HepG2 (cell line): ENCODE results near the gene HEY2. TPM values are rescaled to one million over a fixed set of nuclear protein-coding genes. Genes with fewer than 3 reads are reported as not detected.
A peak's percentile ranks its signal among the peaks of the same experiment; 100 is the strongest.

ENCODE experiments used
- CBFB ChIP-seq: sonication (generic); formaldehyde crosslinking; IDR thresholded peaks from 2 replicates; pipeline ENCODE4 v1.4.0; 2020; ENCODE audit warnings: missing genetic modification reagents
- CBX2 ChIP-seq, 2 experiments: fragments of 200-600 bp in 1 of 2; sonication (generic); formaldehyde crosslinking in 1 of 2; IDR thresholded peaks; 2 replicates each; pipeline versions ENCODE4 v1.7.0 to v1.8.1; 2018 to 2022; ENCODE audit warnings: low read depth in 2 of 2, low read length in 1 of 2, mild to moderate bottlenecking in 1 of 2, missing genetic modification reagents in 1 of 2
- CERS6 ChIP-seq: sonication (generic); formaldehyde crosslinking; IDR thresholded peaks from 2 replicates; pipeline ENCODE4 v1.5.0; 2020; ENCODE audit warnings: missing genetic modification reagents
- E2F5 ChIP-seq: sonication (generic); formaldehyde crosslinking; conservative IDR thresholded peaks from 2 replicates; pipeline ENCODE4 v1.4.0; 2020; ENCODE audit warnings: missing genetic modification reagents
- GABPA ChIP-seq, 2 experiments: IDR thresholded peaks; 2 replicates each; pipeline ENCODE4 v1.6.1; 2011 to 2016; ENCODE audit warnings: low read depth in 2 of 2, low read length in 1 of 2, missing biosample characterization in 1 of 2, missing genetic modification characterization in 1 of 2
- KAT8 ChIP-seq: IDR thresholded peaks from 2 replicates; pipeline ENCODE4 v1.6.1; 2016; ENCODE audit warnings: missing genetic modification reagents, missing compliant biosample characterization
- NCOA1 ChIP-seq: sonication (generic); formaldehyde crosslinking; IDR thresholded peaks from 2 replicates; pipeline ENCODE4 v1.9.0; 2021; ENCODE audit warnings: missing genetic modification reagents
- NFATC3 ChIP-seq: sonication (generic); formaldehyde crosslinking; IDR thresholded peaks from 2 replicates; pipeline ENCODE4 v1.5.1; 2020; ENCODE audit warnings: mild to moderate bottlenecking, missing genetic modification reagents
- ZNF280D ChIP-seq: sonication (generic); formaldehyde crosslinking; IDR thresholded peaks from 2 replicates; pipeline ENCODE4 v1.5.1; 2020; ENCODE audit warnings: mild to moderate bottlenecking, missing genetic modification reagents
- ZNF318 ChIP-seq: sonication (generic); formaldehyde crosslinking; IDR thresholded peaks from 2 replicates; pipeline ENCODE4 v1.4.0; 2020; ENCODE audit warnings: mild to moderate bottlenecking, missing genetic modification reagents
- ZNF337 ChIP-seq: sonication (generic); formaldehyde crosslinking; IDR thresholded peaks from 2 replicates; pipeline ENCODE4 v1.5.1; 2020; ENCODE audit warnings: missing genetic modification reagents, low read depth, mild to moderate bottlenecking, borderline replicate concordance
- ZNF503 ChIP-seq: sonication (generic); formaldehyde crosslinking; IDR thresholded peaks from 2 replicates; pipeline ENCODE4 v1.4.0; 2020; ENCODE audit warnings: missing genetic modification reagents
- ZNF7 ChIP-seq: IDR thresholded peaks from 2 replicates; pipeline ENCODE4 v1.6.1; 2016; ENCODE audit warnings: missing biosample characterization, missing genetic modification reagents
- polyA plus RNA-seq, 8 experiments: library from polyadenylated mRNA; depleted of rRNA in 3 of 8; stranded (reverse) in 7 of 8; unstranded in 1 of 8; fragments of >200 nt; fragmentation: Illumina TruSeq in 4 of 8; extraction: Trizol in 4 of 8; gene quantifications; 2 replicates each; pipeline versions ENCODE4 v1.2.1 to v1.2.3, GENCODE V29; 2011 to 2016; ENCODE audit warnings: low read depth in 4 of 8, missing spikeins in 1 of 8, mixed read lengths in 1 of 8; ENCODE audit not compliant: insufficient read depth in 1 of 8
- total RNA-seq, 5 experiments: library from RNA; depleted of rRNA; stranded (reverse); fragments of >200 nt; fragmentation: Illumina TruSeq; extraction: Trizol; gene quantifications; 2 replicates each; pipeline ENCODE4 v1.2.3, GENCODE V29; 2016; ENCODE audit warnings: low read depth in 1 of 5

The HEY2 gene
- total and polyA plus RNA-seq, 2 of the 13 experiments (the other 11 are each of a cell fraction or from before 2014, with no cell fraction given) = 0.04 TPM

GRCh38 chr6:125779924-125780539 is 30.6 kb downstream of the HEY2 start (continued):
- TF ChIP-seq ZNF503 (CRISPR knock-in tag) (peak; percentile 78; the same call in 1 of the 2 replicates), CBFB (CRISPR knock-in tag) (peak; percentile 38; the same call in 1 of the 2 replicates), ZNF7 (CRISPR knock-in tag) (0 out of 2 replicates have a peak, but pooled peaks have one; percentile 33), NFATC3 (CRISPR knock-in tag) (no peak), CERS6 (no peak), KAT8 (CRISPR knock-in tag) (peak; percentile 38; the same call in 1 of the 2 replicates), ZNF280D (CRISPR knock-in tag) (no peak), ZNF337 (CRISPR knock-in tag) (no peak), E2F5 (CRISPR knock-in tag) (no peak), CBX2 (IDR thresholded peaks at IDR 0.05; ENCODE audit: low read depth, low read length) (no peak), CBX2 (CRISPR knock-in tag; IDR thresholded peaks at IDR 0.05; ENCODE audit: low read depth) (no peak; the same call in 1 of the 2 replicates), NCOA1 (CRISPR knock-in tag) (no peak), ZNF318 (CRISPR knock-in tag) (no peak), GABPA (IDR thresholded peaks at IDR 0.05; ENCODE audit: low read depth, low read length) (no peak), GABPA (CRISPR knock-in tag; IDR thresholded peaks at IDR 0.05; ENCODE audit: low read depth) (peak; percentile 59)
